GM19372 (cell line): ENCODE measurements around the gene SLC9A9.

ENCODE experiments used
- ATAC-seq: cut with Tn5 transposase; IDR thresholded peaks from one replicate; pipeline ENCODE4 v1.9.1; 2021; ENCODE audit warnings: mild to moderate bottlenecking, low read depth, moderate library complexity; ENCODE audit not compliant: unreplicated experiment

SLC9A9 gene

DNA sequence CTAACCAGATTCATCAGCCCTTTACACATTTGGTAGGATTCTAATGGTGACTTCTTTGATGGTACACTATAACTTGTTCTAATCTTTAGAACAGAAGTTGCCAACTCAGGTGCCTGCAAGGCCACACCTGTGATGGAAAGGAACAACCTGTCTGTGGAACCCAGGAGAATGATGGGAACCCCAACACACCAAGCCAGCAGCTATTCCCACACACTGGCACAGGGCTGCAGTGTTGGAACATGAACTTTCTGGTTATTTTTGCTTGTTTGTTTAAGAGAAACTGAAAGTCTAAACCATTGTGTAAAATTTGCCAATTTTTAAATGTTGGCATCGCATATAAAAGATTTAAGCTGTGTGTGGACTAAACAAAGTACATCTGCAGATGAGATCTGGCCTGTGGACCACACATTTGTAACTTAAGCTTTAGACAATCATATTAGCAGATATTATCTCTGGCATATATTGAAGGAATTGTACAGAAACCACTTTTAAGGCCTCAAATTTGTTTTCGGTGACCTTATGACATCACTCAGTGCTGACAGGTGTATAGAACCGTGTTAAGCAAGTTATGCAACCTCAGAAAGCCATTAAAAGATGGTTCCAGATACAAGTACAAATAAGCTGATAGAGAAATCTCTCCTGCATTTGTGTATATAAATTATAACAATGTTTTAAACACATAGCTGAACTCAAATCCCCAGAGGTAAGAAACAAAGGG, 242.9 kb downstream of the SLC9A9 start:
- ATAC-seq = peak; percentile 31

DNA sequence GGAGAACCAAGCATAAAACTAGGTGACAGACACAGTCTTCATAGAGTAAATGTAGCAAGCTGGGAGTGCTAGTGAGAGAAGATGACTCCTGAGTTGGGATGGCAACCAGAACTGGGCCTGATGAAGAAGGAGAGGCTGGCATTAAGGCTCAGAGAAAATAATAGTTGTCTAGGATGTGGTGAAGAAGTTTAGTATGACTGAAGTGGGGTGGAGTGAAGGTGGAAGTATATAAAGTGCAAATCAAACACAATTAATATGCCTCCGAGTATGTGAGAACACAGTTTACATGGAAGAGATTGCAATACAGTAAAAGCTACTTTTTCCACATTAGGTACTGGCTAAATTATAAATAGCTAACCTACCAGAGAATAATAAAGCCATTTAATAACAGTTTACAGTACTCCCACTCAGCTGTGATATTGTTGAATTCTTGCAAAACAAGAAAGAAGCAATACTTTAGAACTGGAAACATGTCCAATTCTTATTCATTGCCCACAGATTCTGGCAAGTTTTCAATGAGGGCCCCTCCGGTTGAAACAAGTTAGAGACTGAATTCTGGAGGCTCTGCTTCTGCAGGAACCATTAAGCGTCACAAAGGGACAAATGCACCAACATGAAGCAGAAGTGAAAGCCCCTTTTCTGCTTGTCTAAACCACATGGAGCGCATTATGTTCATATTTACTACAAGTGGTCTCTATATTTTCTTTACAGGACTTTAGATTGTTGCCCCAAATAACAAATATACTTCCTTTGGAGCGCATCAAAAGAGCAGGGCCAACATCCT, 243.7 kb downstream of the SLC9A9 start:
- ATAC-seq = peak; percentile 83

DNA sequence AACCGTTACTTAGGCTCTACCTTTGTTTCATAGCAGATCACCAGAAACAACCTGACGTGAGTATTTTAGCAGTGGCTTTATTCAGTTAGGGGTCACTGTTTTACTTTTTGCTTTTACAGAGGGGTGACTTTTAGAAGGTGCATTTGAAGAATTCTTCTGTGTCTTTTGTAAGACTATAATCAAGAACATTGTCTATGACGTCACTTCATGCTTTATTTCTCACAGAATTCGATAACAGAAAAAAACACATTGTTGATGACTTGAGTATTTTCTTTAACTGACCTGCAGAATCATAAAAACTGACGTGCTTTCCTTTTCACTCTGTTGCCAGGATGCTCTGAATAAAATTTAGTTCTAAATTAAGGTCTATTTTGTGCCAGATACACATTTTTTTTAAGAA, 244.5 kb downstream of the SLC9A9 start:
- ATAC-seq = no peak

DNA sequence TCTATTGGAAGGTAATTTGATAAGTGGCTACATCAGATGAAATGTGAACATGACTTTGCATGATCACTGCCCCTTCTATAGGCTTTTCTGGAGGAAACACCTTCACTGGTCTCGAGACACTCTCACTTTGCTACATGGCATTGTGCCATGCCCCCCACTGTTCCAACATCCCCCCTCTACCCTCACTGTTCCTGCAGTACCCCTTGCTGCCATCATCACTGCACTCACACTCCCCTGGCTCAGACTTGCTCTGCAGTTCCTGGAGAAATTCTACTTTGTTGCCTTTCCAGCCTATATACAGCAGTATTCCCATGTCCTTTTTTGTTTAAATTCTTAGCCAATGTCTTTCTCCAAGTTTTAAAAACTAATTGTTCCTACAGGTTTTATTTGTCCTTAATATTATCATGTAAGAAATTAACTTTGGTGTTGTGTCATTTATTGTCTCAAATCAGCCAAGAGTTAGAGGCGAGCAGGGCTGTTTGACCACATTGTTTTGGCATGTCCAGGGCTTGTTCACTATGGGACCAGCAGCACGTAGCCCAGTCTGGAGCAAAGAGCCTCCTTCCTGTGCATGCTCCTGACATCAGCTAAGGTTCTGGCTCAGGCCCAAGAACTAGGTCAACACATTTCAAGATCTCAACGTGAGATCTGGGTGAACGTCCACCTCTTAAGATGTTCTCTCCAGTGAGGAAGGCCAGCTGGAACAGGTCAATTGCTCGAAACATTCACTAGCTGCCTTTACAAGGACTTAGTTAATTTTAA, 246.4 kb downstream of the SLC9A9 start:
- ATAC-seq = no peak

DNA sequence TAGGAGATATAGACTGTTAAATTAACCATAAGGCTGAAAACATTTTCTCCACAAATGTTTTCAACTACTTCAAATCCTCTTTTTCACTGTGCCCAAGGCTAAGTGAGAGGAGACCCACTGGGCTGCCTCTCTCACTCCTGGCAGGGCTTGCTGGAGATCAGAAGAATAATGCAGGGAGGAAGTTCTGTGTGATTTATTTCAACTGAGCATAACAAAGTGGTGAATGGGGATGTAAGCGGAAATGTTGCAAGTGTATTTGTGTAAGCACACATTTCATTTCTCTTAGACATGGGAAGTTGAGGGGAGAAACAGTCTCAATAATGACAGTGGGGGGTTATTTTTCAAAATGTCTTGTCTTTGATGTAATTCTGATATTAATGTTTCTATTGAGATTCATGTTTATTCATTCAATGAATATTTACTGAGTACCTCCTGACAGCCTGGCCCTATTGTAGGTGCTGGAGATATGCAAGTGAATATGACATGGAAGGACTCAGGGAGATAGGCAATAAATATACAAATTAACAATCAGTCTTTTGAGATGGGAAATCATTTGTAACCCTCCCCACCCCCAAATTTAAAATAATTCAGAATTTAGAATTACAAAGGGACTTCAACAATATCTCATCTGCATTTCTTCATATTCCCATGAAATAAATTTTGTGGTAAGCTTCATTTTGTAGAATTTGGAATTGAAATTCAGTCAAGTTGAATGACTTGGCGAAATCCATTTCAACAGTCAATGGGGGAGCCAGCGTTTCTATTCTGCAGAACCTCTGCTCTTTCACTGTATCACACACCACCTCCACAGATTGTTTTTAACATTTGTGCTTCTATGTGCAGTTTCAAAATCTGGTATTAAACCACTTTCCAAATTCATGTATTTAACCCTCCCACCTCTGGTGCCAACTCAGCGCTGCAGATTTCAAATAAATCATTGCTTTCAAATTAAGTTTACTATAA, 247.2 kb downstream of the SLC9A9 start:
- no peak for ATAC-seq

DNA sequence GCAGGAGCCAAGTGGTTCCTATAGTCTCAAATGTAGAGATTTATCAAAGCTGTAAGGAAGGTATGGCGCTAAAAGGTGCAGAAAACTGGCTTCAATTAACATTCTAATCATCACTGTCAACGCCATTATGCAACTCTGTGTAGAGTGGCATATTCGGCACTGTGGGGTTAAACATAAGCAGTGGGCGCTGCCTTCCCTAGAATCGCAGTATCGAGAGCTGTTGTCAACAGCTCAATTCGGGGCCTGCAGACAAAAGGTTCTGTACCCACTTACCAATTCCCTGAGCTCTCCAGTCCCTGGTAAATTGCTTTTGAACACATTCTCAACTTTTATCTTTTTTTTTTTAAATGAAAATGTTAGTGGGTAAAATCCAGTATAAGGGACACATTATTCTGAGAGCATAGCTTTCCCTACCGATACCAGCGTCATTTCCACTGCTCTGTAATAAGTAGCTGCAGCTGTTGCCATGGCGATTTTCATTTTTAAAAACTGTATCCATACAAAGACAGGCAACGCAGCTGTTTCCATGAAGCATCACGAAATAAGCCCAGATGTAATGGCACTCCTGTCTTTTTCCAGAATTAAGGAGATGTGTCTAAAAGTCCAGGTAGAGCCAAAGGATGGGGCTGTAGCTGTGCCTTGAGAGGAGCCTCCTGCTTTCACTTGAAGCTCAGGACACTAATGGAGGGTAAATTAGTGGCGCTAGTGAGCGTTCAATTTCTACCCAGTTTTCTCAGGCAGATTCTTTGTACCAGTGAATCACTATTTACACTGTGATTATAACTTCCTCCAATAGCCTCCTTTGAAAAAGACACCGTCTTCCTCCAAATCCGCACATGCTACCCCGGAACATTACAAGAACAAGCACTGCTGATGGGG, 250.3 kb downstream of the SLC9A9 start:
- no peak for ATAC-seq

DNA sequence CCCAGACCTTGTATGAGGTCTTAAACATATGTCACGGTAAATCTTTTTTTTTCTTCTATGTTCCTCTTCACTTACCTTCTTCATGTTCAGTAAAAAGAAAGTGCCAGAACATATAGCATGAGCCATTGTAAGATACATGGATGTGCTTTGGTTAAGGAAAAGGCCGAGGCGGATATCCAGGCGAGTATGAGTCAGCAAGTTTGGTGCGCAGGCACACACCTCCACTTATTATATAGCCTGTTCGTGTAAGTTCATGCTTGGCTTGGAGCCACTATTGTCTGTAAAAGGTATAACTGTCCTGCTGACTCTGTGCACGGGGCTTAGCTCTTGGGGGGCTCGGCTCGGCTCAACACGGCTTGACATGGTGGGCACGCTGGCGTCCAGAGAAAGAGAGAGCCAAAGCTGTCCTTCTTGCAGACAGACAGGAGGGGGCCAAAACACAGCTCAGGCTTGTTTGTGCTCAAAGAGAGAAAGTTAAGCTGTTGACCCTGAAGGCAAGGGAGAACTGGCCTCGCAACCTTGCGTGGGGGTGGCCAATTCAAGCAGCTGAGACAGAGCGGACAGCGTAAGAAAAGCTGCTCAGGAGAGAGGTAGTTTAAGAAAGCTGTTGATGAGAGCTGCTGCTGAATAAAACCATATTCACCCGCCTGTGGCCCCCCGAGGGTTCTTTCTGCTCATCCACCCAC, 251.2 kb downstream of the SLC9A9 start:
- ATAC-seq = no peak

DNA sequence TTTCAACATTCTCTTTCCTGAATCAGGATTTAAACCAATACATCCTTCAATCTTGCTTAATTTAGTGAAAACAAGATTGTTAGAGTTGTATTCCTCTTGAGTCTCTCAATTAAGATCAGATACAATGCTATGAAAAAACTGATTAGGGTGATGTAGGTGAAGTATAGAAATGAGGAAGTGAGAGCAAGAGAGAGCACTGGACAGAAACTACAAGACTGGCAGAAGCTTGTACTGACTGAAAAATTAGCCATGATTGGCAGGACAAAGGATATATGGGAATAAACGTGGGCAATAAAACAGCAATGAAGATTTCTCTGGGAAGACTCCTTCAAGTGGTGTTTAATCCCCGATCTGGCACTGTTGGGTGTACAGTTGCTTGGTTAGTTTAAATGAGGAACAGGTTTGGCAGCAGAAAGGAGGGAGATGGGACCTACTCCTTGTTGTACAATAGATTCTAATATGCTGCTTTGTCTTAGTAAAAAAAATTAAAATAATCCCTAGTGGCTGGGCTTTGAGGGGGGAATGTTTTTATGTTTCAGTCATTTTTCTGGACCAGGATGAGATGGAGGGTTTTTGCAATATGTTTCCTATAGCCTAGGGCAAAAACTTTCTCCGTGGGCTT, 252.7 kb downstream of the SLC9A9 start:
- ATAC-seq = peak; percentile 98

DNA sequence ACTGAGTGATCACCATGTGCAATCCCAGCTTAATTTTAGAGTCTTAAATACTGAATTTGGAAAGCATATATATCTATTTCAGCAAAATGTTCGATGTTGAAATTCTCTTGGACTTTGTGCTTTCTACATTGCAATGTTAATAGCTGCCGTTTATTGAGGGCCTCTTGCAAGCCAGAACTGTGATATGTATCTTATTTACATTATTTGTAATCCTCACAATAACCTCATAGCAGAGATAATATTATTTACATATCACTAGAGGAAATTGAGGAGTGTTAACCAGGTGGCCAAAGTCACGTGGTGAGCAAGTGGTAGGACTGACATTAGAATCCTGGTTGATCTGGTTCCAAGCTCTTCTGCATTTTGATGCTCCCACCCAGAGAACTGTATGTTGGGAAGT, 254.1 kb downstream of the SLC9A9 start:
- no peak for ATAC-seq

DNA sequence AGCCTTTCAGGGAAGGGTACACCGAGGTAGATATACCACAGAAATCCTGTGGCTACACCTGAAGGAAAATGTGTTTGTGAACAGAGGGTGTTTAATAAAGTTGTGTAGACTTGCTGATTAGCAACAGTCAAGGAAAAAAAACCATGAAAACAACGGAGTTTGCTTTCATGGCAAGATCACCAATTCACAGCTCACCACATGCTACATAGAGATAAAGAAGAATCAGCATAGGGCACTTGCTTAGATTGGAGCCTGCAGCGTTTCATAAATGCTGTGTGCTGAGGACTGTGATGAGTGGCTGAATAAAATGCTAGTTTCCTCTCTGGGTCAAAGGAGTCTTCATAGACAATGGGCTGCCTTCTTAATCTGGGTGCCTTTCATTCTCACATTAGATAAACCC, 257.6 kb downstream of the SLC9A9 start:
- ATAC-seq = no peak

DNA sequence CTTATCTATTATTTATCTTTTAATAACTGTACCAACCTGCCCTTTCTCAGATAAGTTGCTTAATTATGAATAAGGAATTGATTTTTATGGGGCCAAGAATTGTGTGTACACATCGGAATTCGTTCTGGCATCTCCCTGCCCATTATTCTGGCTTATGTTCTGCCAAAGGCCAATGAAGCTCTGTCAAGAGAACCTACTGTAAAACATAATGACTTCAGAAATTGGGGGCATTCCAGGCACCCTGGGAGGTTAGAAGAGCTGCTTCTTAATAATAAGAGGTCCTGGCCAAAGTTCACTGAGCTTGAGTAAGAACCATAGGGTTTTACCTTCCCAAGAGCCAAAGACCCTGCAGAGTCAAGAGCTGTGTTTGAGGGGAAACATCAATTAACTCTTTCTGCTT, 261.7 kb downstream of the SLC9A9 start:
- ATAC-seq = no peak

DNA sequence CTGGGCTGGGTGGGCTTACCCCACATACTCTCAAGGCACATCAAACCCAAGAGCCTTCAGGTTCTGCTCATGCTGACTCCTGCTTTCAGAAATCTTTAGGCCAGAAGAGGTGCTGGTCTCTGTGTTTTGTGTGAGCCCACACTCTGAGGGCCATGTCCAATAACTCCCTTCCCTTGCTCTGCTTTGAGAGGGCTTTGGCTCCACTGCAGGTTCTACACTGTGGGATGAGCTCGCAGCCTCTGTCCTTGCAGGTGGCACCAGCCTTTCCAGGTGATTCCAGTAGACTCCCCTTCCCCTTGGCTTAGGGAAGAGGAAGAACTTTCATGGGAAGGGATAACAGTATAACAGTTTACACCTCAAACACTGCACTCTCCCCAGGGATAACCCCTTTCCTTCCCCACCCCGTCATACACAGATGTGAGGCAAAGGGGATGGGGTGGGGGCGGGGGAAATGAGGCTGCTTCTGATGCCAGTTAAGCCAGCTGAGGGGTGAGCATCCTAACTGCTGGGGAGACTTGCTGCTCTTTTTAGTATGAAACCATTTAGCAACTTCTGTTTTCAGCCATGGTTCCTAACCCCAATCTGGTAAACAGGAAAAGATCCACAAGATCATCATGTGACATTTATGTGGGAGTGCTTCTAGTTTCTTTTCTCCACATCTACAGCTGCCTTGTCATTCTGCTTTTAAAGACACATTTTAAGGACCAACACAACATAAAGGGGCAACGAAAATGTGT, 262.4 kb downstream of the SLC9A9 start:
- no peak for ATAC-seq

DNA sequence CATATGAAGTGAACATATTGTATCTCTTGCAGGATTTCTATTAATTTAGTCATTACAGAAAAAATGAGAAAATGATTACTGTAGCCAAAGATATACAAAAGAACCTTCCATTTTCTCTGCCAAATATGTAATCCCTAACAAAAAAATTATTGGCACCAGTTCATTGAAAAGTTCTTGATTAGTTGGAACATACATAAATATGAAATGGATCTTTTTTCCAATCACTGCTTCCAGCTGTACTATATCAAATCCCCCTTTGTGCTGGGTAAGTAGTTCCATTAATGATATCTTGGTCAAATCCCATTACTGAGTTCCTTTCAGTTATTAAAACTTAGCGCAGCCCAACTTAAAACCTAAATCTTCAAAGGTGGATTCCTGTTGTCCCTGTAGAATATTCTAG, 263.8 kb downstream of the SLC9A9 start:
- ATAC-seq = no peak

DNA sequence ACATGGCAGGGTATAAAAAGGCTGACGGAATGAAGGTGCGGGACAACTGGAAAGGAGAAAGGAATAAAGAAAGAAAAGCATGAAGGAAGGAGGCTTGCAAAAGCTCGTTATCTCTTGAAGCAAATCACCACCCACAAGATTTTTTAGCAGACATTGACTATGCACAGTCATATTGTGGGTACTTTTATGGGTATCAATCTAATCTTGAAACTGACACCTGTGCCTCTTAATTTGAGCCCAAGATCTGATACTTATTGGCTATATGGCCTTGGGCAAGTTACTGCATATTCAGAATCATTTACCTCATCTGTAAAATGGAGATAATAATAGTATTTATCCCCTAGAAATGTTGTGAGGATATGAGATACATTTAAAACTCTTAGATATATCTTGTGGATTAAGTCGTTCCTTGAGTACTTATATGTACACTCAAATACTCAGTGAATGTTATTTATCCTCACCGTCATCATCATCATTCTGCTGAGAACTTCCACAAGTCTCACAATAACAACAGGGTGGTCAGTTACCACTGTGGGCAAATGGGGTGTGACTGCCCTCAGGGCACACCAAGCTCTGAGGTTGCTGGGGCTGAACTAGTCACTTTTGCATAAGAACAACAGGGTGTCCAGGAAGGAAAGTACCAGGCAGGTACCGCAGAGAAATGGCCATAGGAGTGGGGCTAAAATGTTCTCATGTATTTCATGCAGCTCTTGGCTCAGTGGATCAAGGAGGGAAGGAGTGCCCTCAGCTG, 266.1 kb downstream of the SLC9A9 start:
- ATAC-seq = no peak

DNA sequence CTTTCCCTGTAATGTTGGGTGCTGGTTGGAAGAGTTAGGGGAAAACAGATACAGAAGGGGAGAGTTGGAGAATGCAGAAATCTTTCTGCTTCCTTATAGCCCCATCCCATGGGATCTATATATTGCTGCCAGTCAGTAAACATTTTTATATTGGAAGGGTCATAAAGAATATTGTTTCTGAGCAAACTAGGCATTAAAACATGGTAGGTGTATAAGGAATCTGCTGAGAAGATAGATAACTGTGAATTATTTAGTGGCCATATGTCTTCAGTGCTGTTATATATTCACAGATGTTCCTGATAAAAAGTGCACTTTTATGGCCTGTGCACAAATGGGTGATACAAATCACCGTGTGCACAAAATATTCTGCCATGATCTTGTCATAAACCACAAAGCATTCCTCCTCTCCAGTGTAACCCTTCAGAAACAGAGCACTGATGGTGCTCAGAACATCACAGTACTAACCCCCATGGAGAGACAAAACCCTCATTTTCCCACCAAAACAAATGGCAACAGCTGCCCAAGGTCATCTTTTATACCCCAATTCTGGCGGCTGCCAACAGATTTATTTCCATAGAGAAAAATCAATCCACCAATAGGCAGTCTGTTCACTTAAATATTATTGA, 269.3 kb downstream of the SLC9A9 start:
- no peak for ATAC-seq

DNA sequence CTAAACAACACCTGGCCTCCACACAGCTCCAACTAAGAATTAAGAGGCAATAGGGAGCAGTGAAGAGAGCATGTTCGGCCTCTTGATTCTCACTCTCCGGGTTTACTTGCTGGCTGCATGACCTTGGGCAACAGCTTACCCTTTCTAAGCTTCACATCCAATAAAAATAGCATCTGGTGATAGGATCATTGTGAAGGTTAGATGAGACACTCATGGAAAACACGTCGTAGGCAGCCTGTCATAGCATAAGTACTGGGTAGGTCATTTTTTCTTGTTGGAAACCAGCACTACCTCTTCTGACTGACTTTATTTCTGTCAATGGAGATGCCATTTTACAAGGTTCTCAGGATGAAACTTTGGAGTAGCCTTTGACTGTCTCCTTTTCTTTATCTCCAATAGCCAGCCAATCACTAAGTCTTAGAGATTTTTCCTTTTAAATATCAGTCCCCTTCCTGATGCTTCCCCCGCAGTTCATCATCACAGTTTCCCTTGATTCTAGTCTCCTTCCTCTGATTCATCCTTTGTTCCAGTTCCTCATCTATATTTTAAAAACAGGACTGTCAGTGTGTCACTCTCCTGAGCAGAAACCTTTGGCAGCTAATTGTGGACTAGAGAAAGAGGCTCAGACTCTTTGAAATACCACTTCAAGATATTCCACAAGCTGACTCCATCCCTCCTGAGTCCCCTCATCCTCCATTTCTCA, 271.5 kb downstream of the SLC9A9 start:
- ATAC-seq = no peak
